Neutrophil (primary cell): ENCODE data around the gene CYTH4.
"Not testable (repeated sequence)": the region's sequence is repeated elsewhere in the genome, so short reads cannot be mapped to it uniquely, and the experiment has no call there.

ENCODE experiments used
- H3K27ac ChIP-seq: fragments of 200-600 bp; sonication (generic); 2 replicates; pipeline ENCODE4 v1.5.1; 2016; ENCODE audit warnings: mild to moderate bottlenecking, moderate library complexity
- H3K27me3 ChIP-seq: fragments of 200-600 bp; sonication (generic); 2 replicates; pipeline ENCODE4 v1.6.0; 2016; ENCODE audit warnings: mild to moderate bottlenecking
- H3K36me3 ChIP-seq: fragments of 200-600 bp; sonication (generic); 2 replicates; pipeline ENCODE4 v1.5.1; 2017
- H3K4me1 ChIP-seq, 2 experiments: fragments of 200-600 bp in 1 of 2; sonication (generic) in 1 of 2; 1 replicate in 1 of 2; 2 replicates in 1 of 2; pipeline versions ENCODE4 v1.5.1 to v1.6.1; 2013 to 2016; ENCODE audit warnings: low read depth in 1 of 2, low read length in 1 of 2, mild to moderate bottlenecking in 1 of 2, moderate library complexity in 1 of 2; ENCODE audit not compliant: control insufficient read depth in 1 of 2, insufficient read depth in 1 of 2
- H3K4me3 ChIP-seq, 2 experiments: fragments of 200-600 bp in 1 of 2; sonication (generic) in 1 of 2; 1 replicate in 1 of 2; 2 replicates in 1 of 2; pipeline ENCODE4 v1.5.1; 2013 to 2016; ENCODE audit warnings: low read depth in 1 of 2, low read length in 1 of 2, mild to moderate bottlenecking in 1 of 2, moderate library complexity in 1 of 2
- H3K9me3 ChIP-seq: fragments of 200-600 bp; sonication (generic); 2 replicates; pipeline ENCODE4 v1.5.1; 2016
- CTCF ChIP-seq: fragments of 200-600 bp; sonication (generic); IDR thresholded peaks from 2 replicates; pipeline ENCODE4 v1.5.1; 2016; ENCODE audit warnings: antibody characterized with exemption

CYTH4 gene

GRCh38 chr22:37282385-37282677 is at the start of gene CYTH4:
TSS of gene CYTH4 (plus strand) at chr22:37282508. CDS start at chr22:37282570, 62 bp downstream.
- Histone ChIP-seq H3K36me3 (peaks cover 20% of the 10 kb centered on the region), H3K27ac (peak within 1 kb of the TSS; percentile 99), H3K4me1 (peaks cover 45 to 66% of the 10 kb centered on the region in 2 experiments), H3K9me3 (no peaks in the 10 kb centered on the region), H3K4me3 (peak within 1 kb of the TSS; percentile 84 to 99), H3K27me3 (no peaks in the 10 kb centered on the region)
- no peak for TF ChIP-seq CTCF

- not testable (repeated sequence) for H3K9me3 ChIP-seq, H3K4me3 ChIP-seq, H3K27me3 ChIP-seq
- H3K4me1 ChIP-seq, result peaks cover 96 to 100% of the 10 kb centered on the region in 2 experiments
- peaks cover 100% of the 10 kb centered on the region for H3K36me3 ChIP-seq
- peak overlapping the region; percentile 99 for H3K27ac ChIP-seq
Observed at GRCh38 chr22:37233371-37233750, 48.9 kb upstream of the CYTH4 start.

GRCh38 chr22:37233751-37234631 is 48.3 kb upstream of the CYTH4 start:
- Histone ChIP-seq H3K4me3 (peak overlapping the region in 1 of 2 experiments; percentile 92), H3K36me3 (peaks cover 100% of the 10 kb centered on the region), H3K27me3 (no peaks in the 10 kb centered on the region), H3K4me1 (peaks cover 96 to 100% of the 10 kb centered on the region in 2 experiments), H3K27ac (peak overlapping the region; percentile 99), H3K9me3 (no peaks in the 10 kb centered on the region)
- TF ChIP-seq CTCF, result no peak

- Histone ChIP-seq H3K4me1 (peaks cover 97 to 100% of the 10 kb centered on the region in 2 experiments), H3K27me3 (no peaks in the 10 kb centered on the region), H3K4me3 (peak overlapping the region; percentile 12 to 92), H3K36me3 (peaks cover 100% of the 10 kb centered on the region), H3K9me3 (no peaks in the 10 kb centered on the region), H3K27ac (peak overlapping the region; percentile 99)
- no peak for TF ChIP-seq CTCF
Observed at GRCh38 chr22:37234736-37235711, 47.3 kb upstream of the CYTH4 start.

- peak; percentile 21 for TF ChIP-seq CTCF
- peak overlapping the region; percentile 99 for H3K27ac ChIP-seq
- no peaks in the 10 kb centered on the region for H3K9me3 ChIP-seq
- peaks cover 97 to 100% of the 10 kb centered on the region in 2 experiments for H3K4me1 ChIP-seq
- no peaks in the 10 kb centered on the region for H3K27me3 ChIP-seq
- H3K4me3 ChIP-seq, result peak overlapping the region; percentile 27 to 92
- peaks cover 100% of the 10 kb centered on the region for H3K36me3 ChIP-seq
Observed at GRCh38 chr22:37235897-37236607, 46.3 kb upstream of the CYTH4 start.
